ENCODE data around the gene NUTF2. TPM values are rescaled to one million over a fixed set of nuclear protein-coding genes. Genes with fewer than 3 reads are reported as not detected.

Gene NUTF2
- total RNA-seq, 1 experiment from 2014 or later: 318 TPM

- no peak for DNase-seq (ENCODE audit: low read depth)
These were observed 70.6 kb downstream of the NUTF2 start for GRCh38 chr16:67917140-67917851.

- DNase-seq (ENCODE audit: low read depth): peak; percentile 94
These were observed 71.1 kb downstream of the NUTF2 start for GRCh38 chr16:67917852-67918236.

GRCh38 chr16:67919622-67920221, 73.0 kb downstream of the NUTF2 start:
- DNase-seq (ENCODE audit: low read depth): no peak

Small RNA genes lying within 50 kb of the gene (small RNA-seq; reads per million reads assigned to genes)
- gene AC040162.2 (not detected), gene NRN1L (not detected)

Other genes starting within 250 kb of the NUTF2 start
- 4.3 and 12.0 TPM in 2 replicates for gene CARMIL2, start 201.8 kb upstream of the NUTF2 start, total RNA-seq (2014; rRNA removed; shearing (Covaris generic))
- gene ACD, start 186.7 kb upstream of the NUTF2 start, total RNA-seq (2014; rRNA removed; shearing (Covaris generic)): 39.8 and 47.9 TPM in 2 replicates
- gene PARD6A, start 186.0 kb upstream of the NUTF2 start, total RNA-seq (2014; rRNA removed; shearing (Covaris generic)): 2.8 and 3.8 TPM in 2 replicates
- 25.6 and 26.2 TPM in 2 replicates for gene ENKD1, start 180.2 kb upstream of the NUTF2 start, total RNA-seq (2014; rRNA removed; shearing (Covaris generic))
- gene C16orf86, start 180.1 kb upstream of the NUTF2 start, total RNA-seq (2014; rRNA removed; shearing (Covaris generic)): 0.27 and 2.5 TPM in 2 replicates
- 20.4 and 24.4 TPM in 2 replicates for gene GFOD2, start 127.6 kb upstream of the NUTF2 start, total RNA-seq (2014; rRNA removed; shearing (Covaris generic))
- gene RANBP10, start 40.4 kb upstream of the NUTF2 start, total RNA-seq (2014; rRNA removed; shearing (Covaris generic)): 6.2 and 10.8 TPM in 2 replicates
- 0.18 TPM in 1 of 2 replicates, not detected in the other for gene TSNAXIP1, start 40.0 kb upstream of the NUTF2 start, total RNA-seq (2014; rRNA removed; shearing (Covaris generic))
- 91.5 and 105 TPM in 2 replicates for gene THAP11, start 4.6 kb upstream of the NUTF2 start, total RNA-seq (2014; rRNA removed; shearing (Covaris generic))
- gene CENPT, start 760 bp downstream of the NUTF2 start, total RNA-seq (2014; rRNA removed; shearing (Covaris generic)): 30.1 and 30.2 TPM in 2 replicates
- gene EDC4, start 26.1 kb downstream of the NUTF2 start, total RNA-seq (2014; rRNA removed; shearing (Covaris generic)): 64.5 and 78.1 TPM in 2 replicates
- gene NRN1L, start 38.0 kb downstream of the NUTF2 start, total RNA-seq (2014; rRNA removed; shearing (Covaris generic)): not detected in 2 replicates
- gene PSKH1, start 46.3 kb downstream of the NUTF2 start, total RNA-seq (2014; rRNA removed; shearing (Covaris generic)): 5.9 and 7.0 TPM in 2 replicates
- gene CTRL, start 84.9 kb downstream of the NUTF2 start, total RNA-seq (2014; rRNA removed; shearing (Covaris generic)): 2.5 and 2.9 TPM in 2 replicates
- gene PSMB10, start 89.9 kb downstream of the NUTF2 start, total RNA-seq (2014; rRNA removed; shearing (Covaris generic)): 62.2 and 72.3 TPM in 2 replicates
- 3.3 and 3.5 TPM in 2 replicates for gene LCAT, start 97.2 kb downstream of the NUTF2 start, total RNA-seq (2014; rRNA removed; shearing (Covaris generic))
- gene SLC12A4, start 121.7 kb downstream of the NUTF2 start, total RNA-seq (2014; rRNA removed; shearing (Covaris generic)): 17.3 and 21.5 TPM in 2 replicates
- not detected in 2 replicates for gene DPEP3, start 133.6 kb downstream of the NUTF2 start, total RNA-seq (2014; rRNA removed; shearing (Covaris generic))
- not detected in 2 replicates for gene DPEP2, start 152.6 kb downstream of the NUTF2 start, total RNA-seq (2014; rRNA removed; shearing (Covaris generic))
- not detected in 2 replicates for gene DPEP2NB, start 169.0 kb downstream of the NUTF2 start, total RNA-seq (2014; rRNA removed; shearing (Covaris generic))
- gene DDX28, start 176.3 kb downstream of the NUTF2 start, total RNA-seq (2014; rRNA removed; shearing (Covaris generic)): 18.9 and 22.5 TPM in 2 replicates
- gene DUS2, start 176.4 kb downstream of the NUTF2 start, total RNA-seq (2014; rRNA removed; shearing (Covaris generic)): 15.4 and 18.2 TPM in 2 replicates
- gene NFATC3, start 238.4 kb downstream of the NUTF2 start, total RNA-seq (2014; rRNA removed; shearing (Covaris generic)): 14.9 and 15.4 TPM in 2 replicates